ENCODE measurements around the gene NUDT13.
"Not testable (repeated sequence)": the region's sequence is repeated elsewhere in the genome, so short reads cannot be mapped to it uniquely, and the experiment has no call there.

The NUDT13 gene

DNA sequence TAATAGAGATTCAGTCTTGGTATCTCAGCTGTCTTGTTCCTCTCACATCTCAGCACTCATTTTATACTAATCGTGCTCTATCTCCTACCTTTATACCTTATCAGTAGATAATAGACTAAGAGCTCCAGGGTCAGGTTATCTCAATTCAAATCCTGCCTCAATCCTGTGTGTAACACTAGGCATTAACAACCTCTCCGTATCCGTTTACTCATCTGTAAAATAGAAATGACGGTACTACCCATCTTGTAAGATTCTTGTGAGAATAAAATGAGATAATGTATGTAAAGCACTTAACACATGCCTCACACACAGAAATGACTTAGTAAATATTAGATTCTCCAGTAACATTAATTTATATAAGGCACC is 13.0 kb upstream of the NUDT13 start:
- DNase-seq (ENCODE audit: low read depth, low spot score), result no peak
- H3K27ac ChIP-seq, result peak overlapping the region; percentile 70

GRCh38 chr10:73099141-73099540 is 11.1 kb upstream of the NUDT13 start:
- no peak overlapping the region for H3K27ac ChIP-seq
- no peak for DNase-seq (ENCODE audit: low read depth, low spot score)

DNA sequence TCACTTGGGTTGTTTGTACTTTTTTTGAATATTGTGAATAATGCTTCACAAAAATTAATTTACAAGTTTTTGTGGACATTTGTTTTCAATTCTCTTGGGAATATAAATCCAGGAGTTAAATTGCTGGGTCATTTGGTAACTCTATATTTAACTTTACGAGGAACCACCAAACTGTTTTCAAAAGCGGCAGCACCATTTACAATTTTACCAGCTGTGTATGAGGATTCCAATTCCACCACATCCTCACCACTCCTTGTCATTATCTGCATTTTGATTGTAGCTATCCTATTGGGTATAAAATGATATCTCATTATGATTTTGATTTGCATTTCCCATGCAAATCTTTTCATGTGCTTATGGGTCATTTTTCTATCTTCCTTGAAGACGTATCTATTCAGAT is 4.0 kb upstream of the NUDT13 start:
- no peak overlapping the region for H3K27ac ChIP-seq
- no peak for DNase-seq (ENCODE audit: low read depth, low spot score)

GRCh38 chr10:73109248-73109652 is 1.0 kb upstream of the NUDT13 start:
- not testable (repeated sequence) for DNase-seq (ENCODE audit: low read depth, low spot score); H3K27ac ChIP-seq

- not testable (repeated sequence) for DNase-seq (ENCODE audit: low read depth, low spot score)
- peak overlapping the region; percentile 90 for H3K27ac ChIP-seq
These were observed 1.8 kb downstream of the NUDT13 start for GRCh38 chr10:73112032-73112431.

- DNase-seq (ENCODE audit: low read depth, low spot score), result no peak
- H3K27ac ChIP-seq, result no peak overlapping the region
These were observed 3.3 kb downstream of the NUDT13 start for GRCh38 chr10:73113551-73113950.

DNA sequence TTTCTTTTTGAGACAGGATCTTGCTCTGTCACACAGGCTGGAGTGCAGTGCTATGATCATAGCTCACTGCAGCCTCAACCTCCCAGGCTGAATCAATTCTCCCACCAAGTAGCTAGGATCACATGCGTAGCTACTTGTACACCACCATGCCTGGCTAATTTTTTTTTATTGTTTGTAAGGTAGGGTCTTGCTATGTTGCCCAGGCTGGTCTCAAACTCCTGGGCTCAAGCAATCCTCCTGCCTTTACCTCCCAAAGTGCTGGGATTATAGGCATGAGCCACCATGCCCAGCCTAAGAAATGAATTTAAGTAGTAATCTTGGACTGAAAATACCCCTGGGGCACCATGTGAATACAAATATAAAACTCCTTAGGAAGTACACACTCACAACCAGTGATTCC is 5.8 kb downstream of the NUDT13 start:
- H3K27ac ChIP-seq, result no peak overlapping the region

GRCh38 chr10:73117976-73118743 is 7.9 kb downstream of the NUDT13 start:
- DNase-seq (ENCODE audit: low read depth, low spot score), result peak; percentile 36
- peak overlapping the region; percentile 25 for H3K27ac ChIP-seq

More for the DNA sequence above, 5.8 kb downstream of the NUDT13 start:
- DNase-seq (ENCODE audit: low read depth, low spot score), result no peak

DNA sequence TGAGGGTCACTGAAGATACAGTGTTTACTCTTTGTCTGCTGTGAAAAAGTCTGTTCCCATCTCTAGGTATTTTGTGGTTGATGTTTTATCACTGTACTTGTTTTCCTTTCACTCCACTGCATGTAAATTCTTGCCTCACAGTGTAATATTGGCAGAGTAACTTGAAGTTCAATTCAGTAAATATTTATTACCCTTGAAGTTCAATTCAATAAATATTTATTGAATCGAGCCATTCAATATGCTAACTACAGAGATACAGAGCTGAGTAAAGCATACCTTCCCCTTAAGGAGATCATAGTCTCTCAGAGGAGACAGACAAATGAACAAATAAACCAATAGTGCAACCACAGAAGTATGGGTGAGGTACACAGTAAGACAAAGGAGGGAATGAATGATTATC is 9.2 kb downstream of the NUDT13 start:
- H3K27ac ChIP-seq, result no peak overlapping the region
- DNase-seq (ENCODE audit: low read depth, low spot score), result no peak

- DNase-seq (ENCODE audit: low read depth, low spot score), result no peak
- no peak overlapping the region for H3K27ac ChIP-seq
These were observed 9.7 kb downstream of the NUDT13 start for GRCh38 chr10:73119952-73120351.

- no peak for DNase-seq (ENCODE audit: low read depth, low spot score)
- H3K27ac ChIP-seq, result no peak overlapping the region
These were observed 16.1 kb downstream of the NUDT13 start for GRCh38 chr10:73126343-73126742.

- peak; percentile 29 for DNase-seq (ENCODE audit: low read depth, low spot score)
- peak overlapping the region; percentile 1 for H3K27ac ChIP-seq
These were observed 21.0 kb downstream of the NUDT13 start for GRCh38 chr10:73131301-73131700.

DNA sequence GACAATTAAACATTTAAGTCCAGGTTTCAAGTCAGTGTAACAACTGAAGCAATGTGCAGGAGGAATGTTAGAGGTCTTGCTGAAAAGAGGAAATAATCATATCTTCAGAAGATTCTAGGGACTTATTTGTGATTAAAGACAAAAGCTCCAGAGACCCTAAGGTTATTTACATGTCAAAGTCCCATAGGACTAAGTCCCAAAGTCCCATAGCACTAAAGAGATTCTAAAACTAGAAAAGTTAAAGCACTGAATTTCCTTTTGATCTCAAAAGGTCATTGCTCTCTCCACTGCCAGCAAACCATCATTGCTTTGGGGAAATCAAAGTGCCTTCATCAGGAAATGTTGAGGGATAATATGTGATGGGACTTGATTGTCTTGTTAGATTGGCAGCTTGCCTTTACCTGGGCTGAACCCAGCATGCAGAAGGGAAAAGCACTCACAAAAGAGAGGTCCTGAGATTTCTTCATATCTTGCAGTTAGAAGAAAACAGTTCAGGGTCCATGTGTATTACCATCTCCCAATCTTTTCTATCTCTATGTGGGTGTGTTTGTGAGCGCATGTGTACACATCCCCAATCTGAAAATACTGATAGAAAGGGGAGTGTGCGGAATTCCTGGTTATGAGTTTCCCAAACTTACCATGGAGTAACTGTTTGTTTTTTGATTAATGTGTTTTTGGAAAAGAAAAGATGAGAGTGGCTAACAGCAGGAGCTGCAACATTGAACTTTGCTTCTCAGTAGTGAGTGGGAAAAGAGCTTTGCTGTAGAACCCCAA is 21.8 kb downstream of the NUDT13 start:
- no peak for DNase-seq (ENCODE audit: low read depth, low spot score)
- H3K27ac ChIP-seq, result peak overlapping the region; percentile 1

GRCh38 chr10:73134727-73135126 is 24.5 kb downstream of the NUDT13 start:
- no peak for DNase-seq (ENCODE audit: low read depth, low spot score)
- no peak overlapping the region for H3K27ac ChIP-seq

- H3K27ac ChIP-seq, result no peak overlapping the region
- DNase-seq (ENCODE audit: low read depth, low spot score), result no peak
These were observed 26.4 kb downstream of the NUDT13 start for GRCh38 chr10:73136627-73137026.

DNA sequence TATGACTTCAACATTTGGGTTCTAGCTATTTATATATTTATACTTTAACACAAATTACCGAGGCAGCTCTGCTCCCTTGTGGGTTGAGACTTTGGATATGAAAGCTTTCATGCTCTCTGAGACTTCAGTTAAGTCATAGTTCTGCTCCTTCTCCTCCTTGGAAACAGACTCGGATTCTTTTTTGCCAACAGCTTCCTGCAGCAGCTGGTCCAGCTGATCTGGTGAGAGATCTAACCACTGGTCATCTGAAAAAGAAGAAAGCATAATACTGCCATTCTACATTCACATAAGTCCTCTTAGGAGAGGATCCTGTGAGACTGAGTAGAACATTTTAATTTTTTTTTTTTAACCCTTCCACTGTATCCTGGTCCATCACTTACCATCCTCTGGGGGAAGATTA is 29.0 kb downstream of the NUDT13 start:
- H3K27ac ChIP-seq, result no peak overlapping the region
- DNase-seq (ENCODE audit: low read depth, low spot score), result no peak

GRCh38 chr10:73141603-73142002 is 31.3 kb downstream of the NUDT13 start:
- DNase-seq (ENCODE audit: low read depth, low spot score), result no peak
- H3K27ac ChIP-seq, result no peak overlapping the region

GRCh38 chr10:73150633-73151413 is 40.6 kb downstream of the NUDT13 start:
- DNase-seq (ENCODE audit: low read depth, low spot score); H3K27ac ChIP-seq: not testable (repeated sequence)

- H3K27ac ChIP-seq, result no peak overlapping the region
- no peak for DNase-seq (ENCODE audit: low read depth, low spot score)
These were observed 41.8 kb downstream of the NUDT13 start for GRCh38 chr10:73152009-73152408.

DNA sequence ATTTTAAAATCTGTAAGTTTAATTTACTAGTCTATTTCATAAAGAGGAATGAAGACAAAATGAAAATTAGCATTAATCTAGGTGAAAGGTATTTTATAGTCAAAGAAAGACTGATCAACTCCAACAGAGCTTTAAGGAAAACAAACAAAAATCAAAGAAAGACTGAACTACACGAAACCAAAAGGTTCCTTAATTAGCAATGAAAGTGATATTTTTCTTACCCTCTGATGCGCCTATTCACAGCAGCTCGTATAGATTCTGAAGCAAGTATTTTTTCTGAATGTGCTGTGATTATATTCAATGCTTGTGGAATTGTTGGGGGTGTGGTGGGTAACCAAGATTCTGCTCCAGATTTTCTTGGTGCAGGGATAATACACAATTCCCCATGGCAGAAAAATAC is 45.8 kb downstream of the NUDT13 start:
- H3K27ac ChIP-seq, result no peak overlapping the region
- no peak for DNase-seq (ENCODE audit: low read depth, low spot score)
